ENCODE results near the gene TUBB6.

- TF ChIP-seq POLR2A (IDR thresholded peaks at IDR 0.05): no peak
- no peak for TF ChIP-seq CTCF (IDR thresholded peaks at IDR 0.05)
Observed at GRCh38 chr18:12312976-12313375, 4.9 kb downstream of the TUBB6 start.

All from Peyer's patch (tissue), 4 donors.